Measurements from ENCODE around the gene TRIM56.
A peak's percentile ranks its signal among the peaks of the same experiment; 100 is the strongest.
"Not testable (repeated sequence)": the region's sequence is repeated elsewhere in the genome, so short reads cannot be mapped to it uniquely, and the experiment has no call there.

TRIM56 gene

DNA sequence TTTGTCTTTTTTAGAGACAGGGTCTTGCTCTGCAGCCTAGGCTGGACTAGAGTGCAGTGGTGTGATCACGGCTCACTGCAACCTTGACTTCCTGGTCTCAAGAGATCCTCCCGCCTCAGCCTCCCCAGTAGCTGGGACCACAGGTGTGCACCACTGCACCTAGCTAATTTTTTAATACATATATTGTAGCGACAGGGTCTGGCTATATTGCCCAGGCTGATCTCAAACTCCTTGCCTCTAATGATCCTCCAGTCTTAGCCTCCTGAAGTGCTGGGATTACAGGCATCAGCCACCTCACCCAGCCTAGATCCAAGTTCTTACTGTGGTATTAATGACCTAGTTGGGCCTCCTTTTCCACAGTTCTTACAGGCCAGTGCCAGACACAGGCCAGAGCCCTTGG is 29.9 kb downstream of the TRIM56 start:
- no peak overlapping the region for H3K4me3 Mint-ChIP-seq
- H3K27ac Mint-ChIP-seq = no peak overlapping the region
- no peaks in the 10 kb centered on the region for H3K36me3 Mint-ChIP-seq (ENCODE audit: low read depth)
- no peaks in the 10 kb centered on the region for H3K9me3 Mint-ChIP-seq
- H3K4me1 Mint-ChIP-seq (ENCODE audit: low read depth) = no peaks in the 10 kb centered on the region
- peaks cover 10% of the 10 kb centered on the region for H3K27me3 Mint-ChIP-seq

GRCh38 chr7:101116898-101117297 is 31.6 kb downstream of the TRIM56 start:
- peaks cover 1% of the 10 kb centered on the region for H3K4me1 Mint-ChIP-seq (ENCODE audit: low read depth)

DNA sequence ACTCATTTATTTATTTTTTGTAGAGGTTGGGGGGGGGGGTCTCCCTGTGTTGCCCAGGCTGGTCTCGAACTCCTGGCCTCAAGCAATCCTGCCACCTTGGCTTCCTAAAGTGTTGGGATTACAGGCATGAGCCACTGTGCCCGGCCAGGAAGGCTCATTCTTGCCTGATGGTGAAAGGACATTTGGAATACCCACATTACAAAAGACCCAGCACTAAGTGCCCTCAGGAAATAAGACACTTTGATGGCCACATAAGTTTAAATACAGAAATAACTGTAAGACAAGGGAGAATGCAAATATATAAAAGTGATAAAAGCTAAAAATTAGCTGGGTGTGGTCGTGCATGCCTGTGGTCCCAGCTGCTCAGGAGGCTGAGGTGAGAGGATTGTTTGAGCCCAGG is 33.6 kb downstream of the TRIM56 start:
- Mint-ChIP-seq H3K27ac (no peak overlapping the region), H3K4me1 (ENCODE audit: low read depth) (peaks cover 9% of the 10 kb centered on the region), H3K4me3 (no peak overlapping the region), H3K27me3 (peaks cover 35% of the 10 kb centered on the region), H3K36me3 (ENCODE audit: low read depth) (no peaks in the 10 kb centered on the region), H3K9me3 (no peaks in the 10 kb centered on the region)

More at GRCh38 chr7:101116898-101117297, 31.6 kb downstream of the TRIM56 start:
- Mint-ChIP-seq H3K27ac (no peak overlapping the region), H3K9me3 (no peaks in the 10 kb centered on the region), H3K4me3 (no peak overlapping the region), H3K27me3 (peaks cover 18% of the 10 kb centered on the region), H3K36me3 (ENCODE audit: low read depth) (no peaks in the 10 kb centered on the region)

- Mint-ChIP-seq H3K4me1 (ENCODE audit: low read depth) (peaks cover 15% of the 10 kb centered on the region), H3K27me3 (peaks cover 35% of the 10 kb centered on the region), H3K9me3 (no peaks in the 10 kb centered on the region), H3K27ac (no peak overlapping the region), H3K4me3 (no peak overlapping the region), H3K36me3 (ENCODE audit: low read depth) (no peaks in the 10 kb centered on the region)
Measured at GRCh38 chr7:101119876-101120275, 34.6 kb downstream of the TRIM56 start.

DNA sequence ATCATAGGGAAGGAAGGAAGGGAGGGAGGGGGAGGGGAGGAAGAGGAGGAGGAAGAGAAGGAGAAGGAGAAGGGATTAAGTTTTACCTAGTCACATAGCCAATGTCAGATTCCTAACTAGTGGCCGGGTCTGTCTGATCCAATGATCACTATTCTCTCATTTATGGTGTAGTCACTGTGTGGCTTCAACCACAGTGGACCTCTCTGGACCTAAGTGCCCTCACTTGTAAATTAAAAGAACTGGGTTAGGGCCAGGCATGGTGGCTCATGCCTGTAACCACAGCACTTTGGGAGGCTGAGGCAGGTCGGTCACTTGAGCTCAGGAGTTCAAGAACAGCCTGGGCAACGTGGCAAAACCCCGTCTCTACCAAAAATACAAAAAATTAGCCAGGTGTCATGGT is 35.0 kb downstream of the TRIM56 start:
- no peaks in the 10 kb centered on the region for H3K9me3 Mint-ChIP-seq
- H3K27ac Mint-ChIP-seq = no peak overlapping the region
- H3K4me1 Mint-ChIP-seq (ENCODE audit: low read depth) = peaks cover 18% of the 10 kb centered on the region
- peaks cover 36% of the 10 kb centered on the region for H3K27me3 Mint-ChIP-seq
- no peaks in the 10 kb centered on the region for H3K36me3 Mint-ChIP-seq (ENCODE audit: low read depth)
- H3K4me3 Mint-ChIP-seq = no peak overlapping the region

DNA sequence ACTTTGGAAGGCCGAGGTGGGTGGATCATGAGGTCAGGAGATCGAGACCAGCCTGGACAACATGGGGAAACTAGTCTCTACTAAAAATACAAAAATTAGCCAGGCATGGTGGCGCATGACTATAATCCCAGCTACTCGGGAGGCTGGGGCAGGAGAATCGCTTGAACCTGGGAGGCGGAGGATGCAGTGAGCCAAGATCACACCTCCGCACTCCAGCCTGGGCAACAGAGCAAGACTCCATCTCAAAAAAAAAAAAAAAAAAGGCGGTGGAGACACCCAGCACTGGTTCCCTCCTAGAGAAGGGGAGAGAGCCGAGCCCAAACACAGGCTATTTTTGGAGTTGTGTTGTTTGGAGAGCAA is 36.3 kb downstream of the TRIM56 start:
- not testable (repeated sequence) for H3K27ac Mint-ChIP-seq; H3K9me3 Mint-ChIP-seq; H3K36me3 Mint-ChIP-seq (ENCODE audit: low read depth); H3K4me3 Mint-ChIP-seq
- Mint-ChIP-seq H3K27me3 (peaks cover 42% of the 10 kb centered on the region), H3K4me1 (ENCODE audit: low read depth) (peaks cover 31% of the 10 kb centered on the region)

DNA sequence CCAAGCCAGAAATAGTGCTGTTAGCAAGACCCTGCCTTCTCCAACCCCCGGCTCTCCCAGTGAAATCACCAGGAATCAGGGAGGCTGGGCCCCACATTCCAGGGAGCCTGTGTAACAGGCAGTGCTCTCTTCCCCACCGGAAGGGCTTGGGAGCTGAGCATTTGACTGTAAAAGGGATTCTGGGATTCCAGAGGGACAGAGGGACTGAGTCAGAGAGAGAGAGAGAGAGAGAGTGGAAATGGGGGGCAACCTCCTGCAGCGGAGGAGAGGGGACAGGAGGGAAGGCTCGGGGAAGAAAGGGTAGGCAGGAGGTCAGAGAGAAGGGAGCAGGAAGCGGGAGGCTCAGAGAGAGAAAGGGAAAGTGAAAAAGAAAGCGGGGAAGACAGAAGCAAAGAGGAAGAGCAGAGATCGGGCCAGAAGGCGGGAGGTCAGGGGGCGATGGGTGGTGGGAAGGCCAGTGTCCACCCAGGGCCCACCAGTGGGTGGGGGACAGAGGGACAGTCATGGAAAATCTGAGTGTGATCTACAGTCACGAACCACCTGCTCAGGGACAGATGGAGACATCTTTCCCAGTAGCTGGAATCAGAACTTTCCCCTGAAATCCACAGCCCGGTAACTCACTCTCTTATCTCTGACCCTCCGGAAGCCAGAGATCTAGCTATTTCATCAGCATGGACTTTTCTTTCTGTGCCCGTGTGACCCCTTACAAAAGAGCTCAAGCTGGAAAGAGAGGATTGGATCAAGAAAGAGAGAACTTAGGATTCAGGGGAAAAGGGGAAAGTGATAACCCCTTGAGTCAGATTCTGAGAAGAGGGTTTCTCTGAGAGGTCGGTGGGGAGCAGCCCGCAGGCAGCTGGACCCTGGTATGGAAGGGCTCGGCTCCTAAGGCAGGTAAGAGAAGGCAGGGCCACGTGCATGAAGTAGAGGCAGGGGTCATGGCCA is 37.0 kb downstream of the TRIM56 start:
- H3K36me3 Mint-ChIP-seq (ENCODE audit: low read depth) = no peaks in the 10 kb centered on the region
- H3K4me1 Mint-ChIP-seq (ENCODE audit: low read depth) = peaks cover 37% of the 10 kb centered on the region
- H3K9me3 Mint-ChIP-seq = no peaks in the 10 kb centered on the region
- H3K4me3 Mint-ChIP-seq = peak overlapping the region; percentile 63
- peaks cover 44% of the 10 kb centered on the region for H3K27me3 Mint-ChIP-seq
- H3K27ac Mint-ChIP-seq = peak overlapping the region; percentile 71

- no peak overlapping the region for H3K4me3 Mint-ChIP-seq
Measured at GRCh38 chr7:101122933-101123702, 37.8 kb downstream of the TRIM56 start.

DNA sequence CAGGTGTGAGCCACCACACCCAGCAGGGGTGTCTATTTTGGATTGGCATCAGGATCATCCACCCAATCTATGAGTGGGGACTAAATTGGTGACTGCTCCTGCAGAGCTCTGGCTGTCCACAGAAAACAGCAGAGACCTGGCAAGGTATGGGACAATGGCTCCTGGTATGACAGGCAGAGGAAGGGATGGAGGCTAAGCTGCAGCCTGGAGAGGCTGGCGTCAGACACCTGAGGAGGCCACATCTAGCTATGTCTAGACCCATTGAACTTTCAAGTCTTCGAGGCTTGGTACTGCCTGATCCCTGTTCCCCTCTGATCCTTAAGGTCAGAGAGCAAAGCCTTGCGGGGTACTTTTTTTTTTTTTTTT is 38.4 kb downstream of the TRIM56 start:
- no peaks in the 10 kb centered on the region for H3K36me3 Mint-ChIP-seq (ENCODE audit: low read depth)
- peaks cover 55% of the 10 kb centered on the region for H3K27me3 Mint-ChIP-seq
- H3K9me3 Mint-ChIP-seq = no peaks in the 10 kb centered on the region
- no peak overlapping the region for H3K4me3 Mint-ChIP-seq
- H3K27ac Mint-ChIP-seq = no peak overlapping the region
- H3K4me1 Mint-ChIP-seq (ENCODE audit: low read depth) = peaks cover 39% of the 10 kb centered on the region

More at GRCh38 chr7:101122933-101123702, 37.8 kb downstream of the TRIM56 start:
- H3K9me3 Mint-ChIP-seq = no peaks in the 10 kb centered on the region
- H3K4me1 Mint-ChIP-seq (ENCODE audit: low read depth) = peaks cover 39% of the 10 kb centered on the region
- H3K27ac Mint-ChIP-seq = no peak overlapping the region
- H3K36me3 Mint-ChIP-seq (ENCODE audit: low read depth) = no peaks in the 10 kb centered on the region
- H3K27me3 Mint-ChIP-seq = peaks cover 52% of the 10 kb centered on the region

GRCh38 chr7:101124376-101125056 is 39.2 kb downstream of the TRIM56 start:
- Mint-ChIP-seq H3K4me1 (ENCODE audit: low read depth) (peaks cover 39% of the 10 kb centered on the region), H3K27ac (peak overlapping the region; percentile 28), H3K9me3 (no peaks in the 10 kb centered on the region), H3K4me3 (peak overlapping the region; percentile 9), H3K27me3 (peaks cover 51% of the 10 kb centered on the region), H3K36me3 (ENCODE audit: low read depth) (no peaks in the 10 kb centered on the region)

DNA sequence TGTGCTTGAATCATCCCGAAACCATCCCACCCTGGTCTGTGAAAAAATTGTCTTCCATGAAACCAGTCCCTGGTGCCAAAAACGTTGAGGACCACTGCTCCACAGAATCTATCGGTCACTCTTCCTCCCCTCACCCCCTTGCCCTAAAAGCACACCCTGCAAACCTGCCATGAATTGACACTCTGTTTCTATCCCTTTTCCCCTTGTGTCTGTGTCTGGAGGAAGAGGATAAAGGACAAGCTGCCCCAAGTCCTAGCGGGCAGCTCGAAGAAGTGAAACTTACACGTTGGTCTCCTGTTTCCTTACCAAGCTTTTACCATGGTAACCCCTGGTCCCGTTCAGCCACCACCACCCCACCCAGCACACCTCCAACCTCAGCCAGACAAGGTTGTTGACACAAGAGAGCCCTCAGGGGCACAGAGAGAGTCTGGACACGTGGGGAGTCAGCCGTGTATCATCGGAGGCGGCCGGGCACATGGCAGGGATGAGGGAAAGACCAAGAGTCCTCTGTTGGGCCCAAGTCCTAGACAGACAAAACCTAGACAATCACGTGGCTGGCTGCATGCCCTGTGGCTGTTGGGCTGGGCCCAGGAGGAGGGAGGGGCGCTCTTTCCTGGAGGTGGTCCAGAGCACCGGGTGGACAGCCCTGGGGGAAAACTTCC is 40.8 kb downstream of the TRIM56 start:
- peaks cover 45% of the 10 kb centered on the region for H3K27me3 Mint-ChIP-seq
- no peak overlapping the region for H3K4me3 Mint-ChIP-seq
- peaks cover 39% of the 10 kb centered on the region for H3K4me1 Mint-ChIP-seq (ENCODE audit: low read depth)
- H3K27ac Mint-ChIP-seq = no peak overlapping the region
- H3K9me3 Mint-ChIP-seq = no peaks in the 10 kb centered on the region
- H3K36me3 Mint-ChIP-seq (ENCODE audit: low read depth) = no peaks in the 10 kb centered on the region

DNA sequence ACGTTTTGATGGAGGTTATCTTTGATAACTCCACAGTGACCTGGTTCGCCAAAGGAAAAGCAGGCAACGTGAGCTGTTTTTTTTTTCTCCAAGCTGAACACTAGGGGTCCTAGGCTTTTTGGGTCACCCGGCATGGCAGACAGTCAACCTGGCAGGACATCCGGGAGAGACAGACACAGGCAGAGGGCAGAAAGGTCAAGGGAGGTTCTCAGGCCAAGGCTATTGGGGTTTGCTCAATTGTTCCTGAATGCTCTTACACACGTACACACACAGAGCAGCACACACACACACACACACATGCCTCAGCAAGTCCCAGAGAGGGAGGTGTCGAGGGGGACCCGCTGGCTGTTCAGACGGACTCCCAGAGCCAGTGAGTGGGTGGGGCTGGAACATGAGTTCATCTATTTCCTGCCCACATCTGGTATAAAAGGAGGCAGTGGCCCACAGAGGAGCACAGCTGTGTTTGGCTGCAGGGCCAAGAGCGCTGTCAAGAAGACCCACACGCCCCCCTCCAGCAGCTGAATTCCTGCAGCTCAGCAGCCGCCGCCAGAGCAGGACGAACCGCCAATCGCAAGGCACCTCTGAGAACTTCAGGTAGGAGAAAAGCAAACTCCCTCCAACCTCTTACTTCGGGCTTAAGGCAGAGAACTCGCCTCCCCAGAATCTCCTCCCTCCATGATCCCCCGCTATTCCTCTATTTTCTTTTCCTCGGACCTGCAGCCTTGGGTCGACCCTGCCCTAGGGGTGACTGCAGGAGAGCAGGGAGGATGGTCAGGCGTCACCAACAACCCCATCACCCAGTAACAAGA is 41.6 kb downstream of the TRIM56 start, which contains the start of gene SERPINE1:
Gene SERPINE1 (plus strand): TSS at position 454 of the 809 bp plus-strand sequence. CDS start 1,290 bp downstream, outside the sequence.
- H3K9me3 Mint-ChIP-seq = no peaks in the 10 kb centered on the region
- H3K36me3 Mint-ChIP-seq (ENCODE audit: low read depth) = no peaks in the 10 kb centered on the region
- H3K4me3 Mint-ChIP-seq = peak within 1 kb of the TSS; percentile 33
- H3K4me1 Mint-ChIP-seq (ENCODE audit: low read depth) = peaks cover 38% of the 10 kb centered on the region
- H3K27ac Mint-ChIP-seq = peak within 1 kb of the TSS; percentile 56
- peaks cover 44% of the 10 kb centered on the region for H3K27me3 Mint-ChIP-seq

GRCh38 chr7:101127460-101128039 is 42.3 kb downstream of the TRIM56 start:
- no peaks in the 10 kb centered on the region for H3K36me3 Mint-ChIP-seq (ENCODE audit: low read depth)
- no peak overlapping the region for H3K27ac Mint-ChIP-seq
- H3K9me3 Mint-ChIP-seq = no peaks in the 10 kb centered on the region
- H3K4me3 Mint-ChIP-seq = no peak overlapping the region
- peaks cover 31% of the 10 kb centered on the region for H3K4me1 Mint-ChIP-seq (ENCODE audit: low read depth)
- peaks cover 37% of the 10 kb centered on the region for H3K27me3 Mint-ChIP-seq
